ENCODE results near the gene GFOD1.
"Not testable (repeated sequence)": the region's sequence is repeated elsewhere in the genome, so short reads cannot be mapped to it uniquely, and the experiment has no call there.

GFOD1 gene

DNA sequence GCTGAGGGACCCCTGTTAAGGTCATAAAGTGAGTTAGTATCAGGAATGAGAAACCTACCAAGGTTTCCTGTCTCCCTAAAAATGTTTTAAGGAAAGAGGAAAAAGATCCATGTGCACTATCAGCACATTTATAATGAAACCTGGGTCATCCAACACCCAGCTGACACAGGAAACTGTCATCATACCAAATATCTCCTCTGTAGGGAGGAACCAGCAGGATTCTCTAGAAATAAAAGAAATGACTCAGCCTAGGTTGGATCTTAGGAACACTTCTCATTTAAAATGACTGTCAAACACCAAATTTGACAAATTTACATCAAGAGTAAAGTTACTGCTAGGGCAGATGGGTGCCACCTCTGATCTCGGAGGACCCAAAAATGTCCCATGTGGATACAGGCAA, 21.7 kb downstream of the GFOD1 start:
- DNase-seq (ENCODE audit: low read depth in 2 of 2), result no peak

DNA sequence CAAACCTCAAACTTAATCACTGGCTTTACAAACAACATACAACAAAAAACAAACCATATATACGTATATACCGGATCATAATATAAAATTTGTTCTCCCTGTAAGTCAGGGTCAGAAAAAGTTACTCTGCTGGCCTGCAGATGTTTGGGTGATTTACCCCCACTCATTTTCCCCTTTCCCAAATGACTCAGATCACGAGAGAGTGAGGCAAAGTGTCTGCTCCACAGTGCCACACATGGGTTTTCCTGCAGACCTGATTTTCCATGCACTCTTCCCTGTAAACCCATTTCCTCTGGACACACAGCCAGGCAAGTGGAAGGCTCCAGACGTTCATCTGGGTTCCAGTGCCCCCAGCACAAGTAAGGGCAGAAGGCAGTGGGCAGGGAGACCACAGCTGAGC, 23.5 kb downstream of the GFOD1 start:
- DNase-seq (ENCODE audit: low read depth in 2 of 2), result no peak

DNA sequence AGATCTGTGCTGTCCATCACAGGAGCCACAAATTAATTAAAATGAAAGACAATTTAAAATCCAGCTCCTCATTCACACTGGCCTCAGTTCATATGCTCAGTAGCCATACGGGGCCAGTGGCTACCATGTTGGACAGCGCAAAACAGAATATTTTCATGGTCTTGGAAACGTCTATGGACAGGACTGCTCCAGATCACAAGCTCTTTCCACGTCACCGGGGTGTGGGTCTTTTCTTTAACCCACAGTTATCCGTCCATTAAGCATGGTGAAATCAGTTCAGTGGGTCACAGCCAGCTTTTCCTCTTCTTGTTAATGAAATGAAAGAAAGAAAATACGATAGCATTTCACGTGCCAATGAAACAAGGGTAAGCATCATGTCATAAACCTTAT, 24.1 kb downstream of the GFOD1 start:
- no peak for DNase-seq (ENCODE audit: low read depth in 2 of 2)

- DNase-seq (ENCODE audit: low read depth in 2 of 2), result no peak
These were observed 24.7 kb downstream of the GFOD1 start for GRCh38 chr6:13462458-13463327.

DNA sequence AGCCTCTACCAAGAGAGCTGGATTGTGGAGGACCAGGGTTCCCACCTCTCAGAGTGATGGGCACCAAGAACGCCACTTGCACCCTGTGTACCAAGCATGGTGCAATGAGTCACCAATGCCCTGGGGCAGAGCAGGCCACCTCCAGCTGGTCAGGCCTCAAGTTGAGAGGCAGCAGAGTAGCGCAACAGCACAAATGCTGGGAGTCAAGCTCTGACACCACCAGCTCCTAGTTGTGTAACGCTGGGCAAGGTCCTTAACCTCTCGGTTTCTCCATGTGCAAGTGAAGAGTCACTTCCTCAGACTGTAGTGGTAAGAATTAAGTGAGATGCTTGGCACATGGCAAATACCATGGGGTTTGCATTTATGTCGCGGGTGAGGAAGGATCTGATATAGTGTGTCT, 25.6 kb downstream of the GFOD1 start:
- no peak for DNase-seq (ENCODE audit: low read depth in 2 of 2)

GRCh38 chr6:13461307-13461706, 26.1 kb downstream of the GFOD1 start:
- DNase-seq (ENCODE audit: low read depth in 2 of 2), result no peak

DNA sequence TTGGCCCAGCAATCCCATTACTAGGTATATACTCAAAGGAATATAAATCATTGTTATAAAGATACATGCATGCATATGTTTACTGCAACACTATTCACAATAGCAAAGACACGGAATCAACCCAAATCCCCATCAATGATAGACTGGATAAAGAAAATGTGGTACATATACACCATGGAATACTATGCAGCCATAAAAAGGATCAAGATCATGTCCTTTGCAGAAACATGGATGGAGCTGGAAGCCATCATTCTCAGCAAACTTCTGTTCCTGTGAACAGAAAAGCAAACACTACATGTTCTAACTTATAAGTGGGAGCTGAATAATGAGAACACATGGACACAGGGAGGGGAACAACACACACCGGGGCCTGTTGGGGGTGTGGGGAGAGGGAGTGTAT, 27.1 kb downstream of the GFOD1 start:
- DNase-seq (ENCODE audit: low read depth in 2 of 2), result not testable (repeated sequence)

DNA sequence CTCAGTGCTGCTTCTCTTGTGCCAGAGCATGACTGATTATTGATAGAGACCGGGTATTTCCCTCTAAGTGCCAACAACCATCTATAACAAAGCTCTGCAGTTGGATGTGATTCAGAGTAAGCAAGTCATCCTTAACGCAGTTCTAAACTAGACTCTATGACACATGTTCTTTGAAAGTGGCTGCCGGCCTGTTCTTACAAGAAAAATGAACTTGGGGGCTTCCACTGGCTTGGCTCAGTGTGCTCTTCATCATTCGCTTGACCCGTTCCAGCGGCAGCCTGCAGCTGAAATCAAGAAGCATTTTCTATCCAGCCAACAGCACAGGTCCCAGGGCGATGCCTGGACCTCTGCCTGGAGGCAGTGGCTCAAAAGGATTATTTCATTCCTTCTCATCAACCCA, 29.8 kb downstream of the GFOD1 start:
- no peak for DNase-seq (ENCODE audit: low read depth in 2 of 2)

DNA sequence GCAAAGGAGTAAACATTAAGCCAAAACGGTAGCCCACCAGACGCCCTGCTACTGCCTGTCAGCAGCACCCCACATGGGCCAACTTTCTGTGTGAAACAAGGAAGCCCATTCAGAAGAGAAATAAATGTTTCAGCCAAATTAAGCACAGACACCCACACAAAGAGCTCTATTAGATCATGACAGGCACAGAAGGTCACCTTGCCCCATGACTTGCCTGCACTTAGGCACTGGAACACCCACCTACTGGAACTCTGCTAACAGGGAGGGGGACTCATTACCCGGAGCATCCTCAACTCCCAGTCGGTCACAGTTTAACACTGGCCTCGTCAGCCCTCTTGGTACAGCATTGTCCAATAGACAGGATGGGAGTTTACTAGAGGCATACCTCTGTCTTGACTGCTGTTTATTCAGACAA, 31.8 kb downstream of the GFOD1 start:
- no peak for DNase-seq (ENCODE audit: low read depth in 2 of 2)

- peak; percentile 53 to 73 for DNase-seq (ENCODE audit: low read depth in 2 of 2)
These were observed 32.8 kb downstream of the GFOD1 start for GRCh38 chr6:13454286-13455221.

GRCh38 chr6:13453771-13454251, 33.6 kb downstream of the GFOD1 start:
- peak in 1 of 2 donors; percentile 46 for DNase-seq (ENCODE audit: low read depth in 2 of 2)

DNA sequence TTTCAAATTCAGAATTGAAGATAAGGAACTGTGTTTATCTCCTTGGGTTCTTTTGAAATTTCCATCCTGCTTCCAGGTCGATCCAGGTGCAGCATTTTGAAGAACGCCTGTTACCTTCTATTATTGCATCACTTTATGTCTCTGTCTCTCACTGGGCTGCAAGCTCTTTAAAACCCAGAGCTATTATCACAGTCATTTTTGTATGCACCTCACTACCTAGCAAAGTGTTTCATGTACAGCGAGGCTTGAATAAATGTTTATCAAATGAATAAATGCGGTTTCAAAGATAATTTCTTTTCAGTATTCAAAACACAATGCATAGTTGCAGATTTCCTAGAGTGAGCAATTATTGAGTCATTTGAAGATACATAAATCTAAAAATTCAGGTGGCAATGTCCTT, 34.2 kb downstream of the GFOD1 start:
- no peak for DNase-seq (ENCODE audit: low read depth in 2 of 2)

- DNase-seq (ENCODE audit: low read depth in 2 of 2), result no peak
These were observed 34.9 kb downstream of the GFOD1 start for GRCh38 chr6:13452346-13453117.

GRCh38 chr6:13451181-13451895, 36.1 kb downstream of the GFOD1 start:
- DNase-seq (ENCODE audit: low read depth in 2 of 2), result no peak

- DNase-seq (ENCODE audit: low read depth in 2 of 2), result no peak
These were observed 36.8 kb downstream of the GFOD1 start for GRCh38 chr6:13450628-13451027.

DNA sequence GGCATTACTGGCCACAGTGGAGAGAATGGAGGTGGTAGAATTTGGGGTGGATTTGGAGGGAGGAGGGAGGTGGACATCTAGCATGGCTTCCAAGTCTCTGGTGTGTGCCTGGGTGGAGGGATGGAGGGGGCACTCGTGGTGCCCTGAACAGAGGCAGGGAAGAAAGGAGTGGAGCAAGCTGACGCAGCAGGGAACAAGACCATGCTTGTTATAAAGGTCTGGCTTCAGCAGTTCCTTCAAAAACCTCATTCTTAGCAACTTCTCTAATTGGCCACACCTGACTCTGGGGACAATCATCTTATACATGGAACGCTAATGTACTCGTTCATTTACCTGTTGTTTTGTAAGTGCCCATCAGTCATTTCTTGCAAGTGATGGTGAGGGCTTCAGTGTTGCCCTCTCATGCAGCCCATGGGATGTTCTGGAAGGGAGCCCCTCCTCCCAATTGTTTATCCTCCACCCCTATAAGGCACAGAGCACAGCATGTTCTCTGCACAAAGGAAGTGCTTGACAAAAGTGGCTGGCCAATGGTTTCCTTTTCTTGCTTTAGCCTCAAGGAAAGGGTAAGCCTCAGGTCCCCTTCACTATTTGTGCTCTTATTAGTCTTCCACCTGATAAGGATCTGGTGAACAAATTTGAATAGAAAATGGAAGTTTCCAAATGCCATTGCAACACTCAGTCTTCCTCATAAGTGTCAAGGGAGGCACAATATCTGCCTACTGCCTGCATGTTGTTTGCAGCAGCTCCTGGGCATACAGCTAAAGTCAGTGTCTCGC, 39.3 kb downstream of the GFOD1 start:
- no peak for DNase-seq (ENCODE audit: low read depth in 2 of 2)

DNA sequence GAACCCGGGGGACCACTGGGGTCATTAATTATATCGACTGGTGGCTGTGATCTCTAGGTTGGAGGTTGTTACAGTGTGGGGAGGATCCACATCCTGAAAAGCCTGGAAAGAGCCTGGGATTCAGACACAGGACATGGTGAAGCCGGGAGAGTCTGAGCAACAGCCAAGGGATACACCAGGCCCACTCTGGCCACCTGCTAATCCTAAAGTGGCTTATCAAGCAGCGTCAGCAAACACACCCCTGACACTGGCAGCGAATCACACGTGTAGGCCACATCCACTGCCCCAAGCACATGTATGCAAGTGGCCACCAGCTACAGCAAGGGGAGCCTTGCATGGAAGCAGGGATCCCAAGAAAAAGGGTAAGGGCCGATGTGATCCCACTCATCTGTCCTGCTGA, 41.0 kb downstream of the GFOD1 start:
- DNase-seq (ENCODE audit: low read depth in 2 of 2), result no peak

DNA sequence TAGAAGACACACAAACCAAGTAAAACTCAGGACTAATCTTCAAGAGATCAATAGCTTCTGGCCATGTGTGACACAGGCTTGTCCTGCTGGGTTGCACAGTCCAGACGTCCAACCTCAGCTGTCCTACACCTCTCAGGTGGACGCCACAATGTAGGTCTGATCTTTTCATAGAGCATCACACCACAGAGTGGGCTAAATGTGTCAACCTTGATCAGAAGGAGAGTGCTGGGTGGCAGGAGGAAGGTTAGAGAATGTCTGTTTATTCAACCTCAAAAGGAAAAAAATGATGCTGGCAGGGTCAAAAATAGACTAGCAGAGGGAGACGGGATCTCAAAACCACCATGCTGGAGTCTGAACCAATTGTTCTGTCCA, 41.7 kb downstream of the GFOD1 start:
- DNase-seq (ENCODE audit: low read depth in 2 of 2), result no peak

- no peak for DNase-seq (ENCODE audit: low read depth in 2 of 2)
These were observed 42.2 kb downstream of the GFOD1 start for GRCh38 chr6:13445005-13445743.

- no peak for DNase-seq (ENCODE audit: low read depth in 2 of 2)
These were observed 42.8 kb downstream of the GFOD1 start for GRCh38 chr6:13444604-13445003.
